Stimulated activated CD4-positive, alpha-beta T cell treated with anti-CD3 and anti-CD28 coated beads, TNF-alpha, amount 100 ng/mL, for 1 hour (primary cell): ENCODE measurements around the gene OR10V1.
A peak's percentile ranks its signal among the peaks of the same experiment; 100 is the strongest.
"Not testable (repeated sequence)": the region's sequence is repeated elsewhere in the genome, so short reads cannot be mapped to it uniquely, and the experiment has no call there.

Source experiments
- DNase-seq, 3 donors: peaks; one replicate each; pipeline ENCODE4 v3.0.0-alpha.2; 2020; ENCODE audit warnings: low read depth in 3 of 3, low spot score in 1 of 3

The OR10V1 gene

DNA sequence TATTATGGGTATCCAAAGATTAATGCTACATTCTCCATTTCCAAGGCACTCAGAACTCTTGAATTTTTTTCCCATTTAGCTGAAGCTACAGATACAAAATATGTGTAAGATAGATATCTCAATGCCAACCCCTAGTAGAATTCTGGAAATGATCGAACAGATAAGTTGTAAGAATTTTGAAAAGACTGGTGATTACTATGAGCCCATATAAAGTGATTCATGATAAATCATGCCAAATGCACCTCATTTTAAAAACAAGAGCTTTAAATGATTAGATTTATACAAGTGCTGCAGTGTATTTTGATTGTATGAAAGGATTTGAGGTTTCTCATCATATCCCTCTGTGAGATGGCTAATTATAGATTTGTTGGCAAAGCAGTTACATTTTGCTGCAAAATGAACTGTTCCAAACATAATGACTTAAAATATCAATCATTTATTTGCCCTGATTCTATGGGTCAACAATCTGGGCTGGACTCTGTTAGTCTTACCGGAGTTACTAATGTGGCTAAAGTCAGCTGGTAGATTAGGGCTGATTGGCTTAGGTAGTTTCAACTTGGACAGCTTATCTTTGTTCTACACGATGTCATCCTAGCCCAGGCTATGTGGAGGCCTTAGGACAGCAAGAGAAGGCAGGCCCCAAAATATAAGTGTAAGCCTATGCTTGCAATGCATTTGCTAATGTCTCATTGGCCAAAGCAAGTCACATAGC lies 3.4 kb downstream of the OR10V1 start:
- DNase-seq, result no peak

DNA sequence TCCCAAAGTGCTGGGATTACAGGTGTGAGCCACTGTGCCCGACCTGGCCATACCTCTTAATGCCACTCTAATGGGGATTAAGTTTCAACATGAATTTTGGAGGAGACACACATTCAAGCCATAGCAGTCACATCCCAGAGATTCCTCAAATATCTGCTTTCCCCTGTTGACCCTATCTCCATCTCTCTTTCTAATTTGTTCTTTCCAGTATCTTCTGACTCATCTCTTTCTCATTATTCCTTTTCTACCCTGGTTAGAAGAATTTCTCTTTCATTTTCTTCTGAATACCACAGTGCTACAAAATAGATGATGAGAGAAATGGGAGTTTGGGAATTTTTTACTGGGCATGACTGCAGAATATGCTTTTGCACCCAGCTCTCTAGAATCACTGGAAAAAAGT lies 5.1 kb downstream of the OR10V1 start:
- DNase-seq, result no peak

DNA sequence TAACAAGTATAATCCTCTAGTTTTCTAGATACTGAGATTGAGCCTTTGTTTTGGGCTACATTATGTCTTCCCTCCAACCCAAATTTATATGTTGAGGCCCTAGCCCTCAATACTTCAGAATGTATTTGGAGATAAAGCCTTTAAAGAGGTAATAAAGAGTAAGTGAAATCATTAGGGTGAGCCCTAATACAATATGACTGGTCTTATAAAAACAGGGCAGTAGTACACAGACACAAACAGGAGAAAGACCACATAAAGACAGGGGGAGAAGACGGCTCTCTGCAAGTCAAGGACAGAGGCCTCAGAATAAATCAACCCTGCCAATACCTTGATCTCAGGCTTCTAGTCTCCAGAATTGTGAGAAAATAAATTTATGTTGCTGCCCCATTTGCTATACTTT lies 6.3 kb downstream of the OR10V1 start:
- DNase-seq, result no peak

GRCh38 chr11:59706518-59707285 lies 6.9 kb downstream of the OR10V1 start:
- DNase-seq, result no peak

DNA sequence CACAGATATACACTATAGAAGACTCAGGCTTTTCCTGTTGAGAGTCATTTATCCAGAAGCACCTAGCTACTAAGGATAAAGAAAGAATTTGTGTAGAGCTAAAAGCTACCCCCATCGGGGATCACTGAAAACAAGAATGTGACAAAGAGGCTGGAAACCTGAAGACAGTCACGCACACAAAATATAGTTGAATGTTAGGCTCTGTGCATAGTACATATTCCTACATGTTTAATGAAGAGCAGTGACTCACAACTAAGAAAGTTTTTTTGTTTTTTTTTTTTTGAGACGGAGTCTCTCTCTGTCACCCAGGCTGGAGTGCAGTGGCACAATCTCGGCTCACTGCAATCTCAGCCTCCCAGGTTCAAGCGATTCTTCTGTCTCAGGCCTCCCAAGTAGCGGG lies 8.4 kb downstream of the OR10V1 start:
- DNase-seq, result no peak

DNA sequence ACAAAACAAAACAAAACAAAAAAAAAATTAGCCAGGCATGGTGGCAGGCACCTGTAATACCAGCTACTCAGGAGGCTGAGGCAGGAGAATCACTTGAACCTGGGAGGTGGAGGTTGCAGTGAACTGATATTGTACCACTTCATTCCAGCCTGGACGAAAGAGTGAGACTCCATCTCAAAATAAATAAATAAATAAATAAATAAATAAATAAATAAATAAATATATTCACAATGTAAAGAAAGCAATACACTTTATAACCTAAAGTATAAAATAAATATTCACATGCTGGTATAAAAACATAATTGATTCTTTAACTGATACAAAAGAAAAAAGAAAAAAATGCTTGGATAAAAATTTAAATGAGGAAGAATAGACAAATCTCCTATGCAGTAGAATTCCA lies 10.1 kb downstream of the OR10V1 start:
- DNase-seq, result not testable (repeated sequence)

DNA sequence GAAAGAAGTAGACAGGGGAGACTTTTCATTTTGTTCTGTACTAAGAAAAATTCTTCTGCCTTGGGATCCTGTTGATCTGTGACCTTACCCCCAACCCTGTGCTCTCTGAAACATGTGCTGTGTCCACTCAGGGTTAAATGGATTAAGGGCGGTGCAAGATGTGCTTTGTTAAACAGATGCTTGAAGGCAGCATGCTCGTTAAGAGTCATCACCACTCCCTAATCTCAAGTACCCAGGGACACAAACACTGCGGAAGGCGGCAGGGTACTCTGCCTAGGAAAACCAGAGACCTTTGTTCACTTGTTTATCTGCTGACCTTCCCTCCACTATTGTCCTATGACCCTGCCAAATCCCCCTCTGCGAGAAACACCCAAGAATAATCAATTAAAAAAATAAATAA lies 13.5 kb downstream of the OR10V1 start:
- DNase-seq, result not testable (repeated sequence)

GRCh38 chr11:59698506-59698905 lies 15.1 kb downstream of the OR10V1 start:
- no peak for DNase-seq

GRCh38 chr11:59692915-59693314 lies 20.7 kb downstream of the OR10V1 start:
- no peak for DNase-seq

GRCh38 chr11:59691156-59691555 lies 22.5 kb downstream of the OR10V1 start:
- DNase-seq, result no peak

DNA sequence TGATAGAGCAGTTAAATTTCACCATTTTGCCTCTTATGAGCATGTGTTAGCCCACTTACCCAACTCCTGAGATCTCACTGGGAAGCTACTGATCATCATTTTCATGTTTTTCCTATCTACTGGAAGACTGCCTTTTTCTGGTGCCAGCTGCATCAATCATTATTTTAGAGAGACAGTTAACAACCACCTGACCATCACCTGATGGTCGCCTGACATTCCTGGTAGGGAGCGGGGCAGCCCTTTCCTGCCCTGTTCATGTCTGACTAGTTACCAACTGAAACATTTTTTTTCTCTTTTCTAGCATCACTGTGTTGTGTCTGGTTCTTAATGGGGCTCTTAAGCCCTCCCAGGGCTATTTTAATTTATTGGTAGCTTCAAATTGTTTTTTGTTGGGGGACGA lies 24.6 kb downstream of the OR10V1 start:
- DNase-seq, result no peak

- not testable (repeated sequence) for DNase-seq
Observed at GRCh38 chr11:59681260-59681725, 32.4 kb downstream of the OR10V1 start.

GRCh38 chr11:59680287-59681154 lies 33.1 kb downstream of the OR10V1 start:
- peak; percentile 7 to 19 (median 18) for DNase-seq

- no peak for DNase-seq
Observed at GRCh38 chr11:59679347-59679746, 34.3 kb downstream of the OR10V1 start.

GRCh38 chr11:59678813-59679165 lies 34.9 kb downstream of the OR10V1 start:
- no peak for DNase-seq

GRCh38 chr11:59678118-59678812 lies 35.4 kb downstream of the OR10V1 start:
- no peak for DNase-seq

GRCh38 chr11:59676205-59676604 lies 37.4 kb downstream of the OR10V1 start:
- no peak for DNase-seq

- no peak for DNase-seq
Observed at GRCh38 chr11:59674291-59674690, 39.4 kb downstream of the OR10V1 start.

DNA sequence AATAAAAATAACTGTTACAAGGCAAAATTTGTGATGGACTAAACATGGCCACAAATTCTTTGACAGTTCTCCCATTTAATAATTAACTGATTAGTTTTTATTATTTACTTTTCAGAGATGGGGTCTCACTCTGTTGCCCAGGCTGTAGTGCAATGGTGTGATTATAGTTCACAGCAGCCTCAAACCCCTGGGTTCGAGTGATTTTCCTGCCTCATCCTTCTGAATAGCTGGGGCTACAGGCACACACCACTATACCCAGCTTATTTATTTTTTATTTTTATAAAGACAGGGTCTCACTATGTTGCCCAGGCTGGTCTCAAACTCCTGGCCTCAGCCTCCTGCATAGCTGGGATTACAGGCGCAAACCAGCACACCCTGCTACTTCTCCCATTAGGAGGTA lies 40.4 kb downstream of the OR10V1 start:
- no peak for DNase-seq

GRCh38 chr11:59671471-59671870 lies 42.2 kb downstream of the OR10V1 start:
- DNase-seq, result no peak

GRCh38 chr11:59669611-59670009 lies 44.0 kb downstream of the OR10V1 start:
- peak in 2 of 3 donors; percentile 2 for DNase-seq
